ENCODE data around the gene PDGFRA.
"Not testable (repeated sequence)": the region's sequence is repeated elsewhere in the genome, so short reads cannot be mapped to it uniquely, and the experiment has no call there.

The PDGFRA gene

GRCh38 chr4:54227256-54228055, 1.6 kb upstream of the PDGFRA start:
- peak; percentile 74 for DNase-seq (ENCODE audit: low read depth)

- DNase-seq (ENCODE audit: low read depth), result peak; percentile 83
Observed at GRCh38 chr4:54228056-54228527, 1.0 kb upstream of the PDGFRA start.

- DNase-seq (ENCODE audit: low read depth), result no peak
Observed at GRCh38 chr4:54228546-54228945, 547 bp upstream of the PDGFRA start.

- peak; percentile 52 for DNase-seq (ENCODE audit: low read depth)
Observed at GRCh38 chr4:54229631-54230483, 764 bp downstream of the PDGFRA start.

- DNase-seq (ENCODE audit: low read depth), result peak; percentile 80
Observed at GRCh38 chr4:54230484-54231418, 1.7 kb downstream of the PDGFRA start.

GRCh38 chr4:54231419-54231767, 2.3 kb downstream of the PDGFRA start:
- DNase-seq (ENCODE audit: low read depth), result no peak

GRCh38 chr4:54231768-54232688, 2.9 kb downstream of the PDGFRA start:
- peak; percentile 73 for DNase-seq (ENCODE audit: low read depth)

- DNase-seq (ENCODE audit: low read depth), result peak; percentile 80
Observed at GRCh38 chr4:54233277-54233696, 4.2 kb downstream of the PDGFRA start.

- peak; percentile 79 for DNase-seq (ENCODE audit: low read depth)
Observed at GRCh38 chr4:54233697-54234496, 4.8 kb downstream of the PDGFRA start.

- DNase-seq (ENCODE audit: low read depth), result no peak
Observed at GRCh38 chr4:54234497-54235205, 5.6 kb downstream of the PDGFRA start.

- DNase-seq (ENCODE audit: low read depth), result not testable (repeated sequence)
Observed at GRCh38 chr4:54236316-54236715, 7.2 kb downstream of the PDGFRA start.

GRCh38 chr4:54237770-54238169, 8.7 kb downstream of the PDGFRA start:
- DNase-seq (ENCODE audit: low read depth), result no peak

- DNase-seq (ENCODE audit: low read depth), result no peak
Observed at GRCh38 chr4:54238389-54238788, 9.3 kb downstream of the PDGFRA start.

GRCh38 chr4:54241268-54241823, 12.3 kb downstream of the PDGFRA start:
- DNase-seq (ENCODE audit: low read depth), result not testable (repeated sequence)

GRCh38 chr4:54243541-54243940, 14.4 kb downstream of the PDGFRA start:
- not testable (repeated sequence) for DNase-seq (ENCODE audit: low read depth)

- not testable (repeated sequence) for DNase-seq (ENCODE audit: low read depth)
Observed at GRCh38 chr4:54252312-54252711, 23.2 kb downstream of the PDGFRA start.

- no peak for DNase-seq (ENCODE audit: low read depth)
Observed at GRCh38 chr4:54254116-54254914, 25.2 kb downstream of the PDGFRA start.

- peak; percentile 81 for DNase-seq (ENCODE audit: low read depth)
Observed at GRCh38 chr4:54254915-54255246, 25.8 kb downstream of the PDGFRA start.
